H1 (cell line): ENCODE measurements around the gene LIMK2. TPM values are rescaled to one million over a fixed set of nuclear protein-coding genes. Genes with fewer than 3 reads are reported as not detected.

Experiments used
- BRCA1 ChIP-seq: IDR thresholded peaks from 2 replicates; pipeline ENCODE4 v1.6.1; 2012; ENCODE audit warnings: low read depth, low read length, improper control_type of control experiment
- CBX5 ChIP-seq: fragments of 300-800, 300-1000 bp; sonication (generic); IDR thresholded peaks from 2 replicates; pipeline ENCODE4 v1.7.1; 2016; ENCODE audit warnings: antibody characterized with exemption, low read length, low read depth
- CBX8 ChIP-seq: fragments of 300-800, 300-1000 bp; sonication (generic); IDR thresholded peaks from 2 replicates; pipeline ENCODE4 v1.7.1; 2016; ENCODE audit warnings: low read depth, low read length, borderline replicate concordance
- CHD2 ChIP-seq: IDR thresholded peaks from 2 replicates; pipeline ENCODE4 v1.6.1; 2012; ENCODE audit warnings: low read length, improper control_type of control experiment
- EP300 ChIP-seq, 2 experiments: IDR thresholded peaks; 1 replicate in 1 of 2; 2 replicates in 1 of 2; pipeline ENCODE4 v1.6.1; 2011 to 2012; ENCODE audit warnings: low read depth in 2 of 2, low read length in 2 of 2, mild to moderate bottlenecking in 2 of 2, borderline replicate concordance in 1 of 2, inconsistent platforms in 1 of 2, moderate library complexity in 1 of 2
- JUND ChIP-seq: IDR thresholded peaks from 2 replicates; pipeline ENCODE4 v1.6.1; 2011; ENCODE audit warnings: mild to moderate bottlenecking, improper control_type of control experiment, low read length
- POLR2A ChIP-seq, 2 experiments: IDR thresholded peaks; 1 replicate in 1 of 2; 2 replicates in 1 of 2; pipeline ENCODE4 v1.6.1; 2011; ENCODE audit warnings: low read depth in 2 of 2, low read length in 2 of 2, mild to moderate bottlenecking in 2 of 2; ENCODE audit errors: control extremely low read depth in 1 of 2
- POU5F1 ChIP-seq: IDR thresholded peaks from 2 replicates; pipeline ENCODE4 v1.6.1; 2011; ENCODE audit warnings: low read depth, mild to moderate bottlenecking, low read length, moderate library complexity
- polyA plus RNA-seq, 7 experiments: library from polyadenylated mRNA; depleted of rRNA in 3 of 7; stranded (reverse) in 5 of 7; unstranded in 2 of 7; fragments of >200 nt in 5 of 7; fragments of 200-250 nt in 2 of 7; gene quantifications; 1 replicate in 5 of 7; 2 replicates in 1 of 7; 4 replicates in 1 of 7; pipeline versions ENCODE4 v1.2.1 to v1.2.3, GENCODE V29; 2011 to 2013; ENCODE audit warnings: missing spikeins in 2 of 7, mixed read lengths in 2 of 7
- total RNA-seq: library from RNA; stranded (reverse); fragmentation: NEBNext Ultra II Directional; extraction: Animal tissue kit (Norgen Biotek cat#: 25700); gene quantifications from 2 replicates; pipeline ENCODE4 v1.2.1, GENCODE V29; 2021
- TF ChIP-seq, protein P1 (sequence below): fragments of 300-600 bp; sonication (generic); IDR thresholded peaks from 2 replicates; pipeline ENCODE4 v1.7.1; 2012; ENCODE audit warnings: low read length, moderate library complexity, mild to moderate bottlenecking, inconsistent platforms; ENCODE audit not compliant: insufficient replicate concordance

Gene LIMK2
- total and polyA plus RNA-seq, 2 of the 8 experiments (the other 6 are each of a cell fraction or from before 2014, with no cell fraction given), result 13.2 to 37.6 TPM

DNA sequence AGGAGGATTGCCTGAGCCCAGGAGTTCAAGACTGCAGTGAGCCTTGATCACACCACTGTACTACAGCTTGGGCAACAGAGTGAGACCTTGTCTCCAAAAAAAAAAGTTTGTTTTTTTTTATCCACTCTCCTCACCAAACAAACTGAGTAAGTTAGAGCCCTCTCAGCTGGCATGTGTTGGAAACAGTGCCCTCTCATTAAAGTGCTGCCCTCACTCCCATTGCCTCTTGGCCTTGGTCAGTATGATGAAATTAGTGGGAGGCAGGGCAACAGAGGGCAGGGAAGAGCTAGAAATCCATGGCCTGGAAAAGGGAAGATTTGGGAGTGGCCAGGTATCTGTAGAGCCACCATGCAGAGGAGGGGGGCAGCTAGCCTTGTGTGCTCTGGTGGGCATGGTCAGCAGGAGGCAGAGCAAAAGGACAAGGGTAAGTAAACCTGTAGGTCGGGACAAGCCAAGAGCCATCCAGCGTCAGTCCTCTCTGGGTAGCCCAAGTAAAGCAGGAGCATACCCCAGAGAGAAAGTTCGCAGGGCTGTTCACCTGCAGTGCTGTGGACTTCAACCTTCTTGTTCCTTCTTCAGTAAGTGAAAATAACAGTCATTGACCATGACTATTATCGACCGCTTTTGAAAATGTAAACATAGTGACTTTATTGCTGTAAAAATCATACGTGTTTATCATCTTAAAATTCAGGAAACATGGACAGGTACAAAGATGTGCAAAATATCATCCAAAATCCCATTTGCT is 52.0 kb downstream of the LIMK2 start (continued):
- TF ChIP-seq, protein P1, sequence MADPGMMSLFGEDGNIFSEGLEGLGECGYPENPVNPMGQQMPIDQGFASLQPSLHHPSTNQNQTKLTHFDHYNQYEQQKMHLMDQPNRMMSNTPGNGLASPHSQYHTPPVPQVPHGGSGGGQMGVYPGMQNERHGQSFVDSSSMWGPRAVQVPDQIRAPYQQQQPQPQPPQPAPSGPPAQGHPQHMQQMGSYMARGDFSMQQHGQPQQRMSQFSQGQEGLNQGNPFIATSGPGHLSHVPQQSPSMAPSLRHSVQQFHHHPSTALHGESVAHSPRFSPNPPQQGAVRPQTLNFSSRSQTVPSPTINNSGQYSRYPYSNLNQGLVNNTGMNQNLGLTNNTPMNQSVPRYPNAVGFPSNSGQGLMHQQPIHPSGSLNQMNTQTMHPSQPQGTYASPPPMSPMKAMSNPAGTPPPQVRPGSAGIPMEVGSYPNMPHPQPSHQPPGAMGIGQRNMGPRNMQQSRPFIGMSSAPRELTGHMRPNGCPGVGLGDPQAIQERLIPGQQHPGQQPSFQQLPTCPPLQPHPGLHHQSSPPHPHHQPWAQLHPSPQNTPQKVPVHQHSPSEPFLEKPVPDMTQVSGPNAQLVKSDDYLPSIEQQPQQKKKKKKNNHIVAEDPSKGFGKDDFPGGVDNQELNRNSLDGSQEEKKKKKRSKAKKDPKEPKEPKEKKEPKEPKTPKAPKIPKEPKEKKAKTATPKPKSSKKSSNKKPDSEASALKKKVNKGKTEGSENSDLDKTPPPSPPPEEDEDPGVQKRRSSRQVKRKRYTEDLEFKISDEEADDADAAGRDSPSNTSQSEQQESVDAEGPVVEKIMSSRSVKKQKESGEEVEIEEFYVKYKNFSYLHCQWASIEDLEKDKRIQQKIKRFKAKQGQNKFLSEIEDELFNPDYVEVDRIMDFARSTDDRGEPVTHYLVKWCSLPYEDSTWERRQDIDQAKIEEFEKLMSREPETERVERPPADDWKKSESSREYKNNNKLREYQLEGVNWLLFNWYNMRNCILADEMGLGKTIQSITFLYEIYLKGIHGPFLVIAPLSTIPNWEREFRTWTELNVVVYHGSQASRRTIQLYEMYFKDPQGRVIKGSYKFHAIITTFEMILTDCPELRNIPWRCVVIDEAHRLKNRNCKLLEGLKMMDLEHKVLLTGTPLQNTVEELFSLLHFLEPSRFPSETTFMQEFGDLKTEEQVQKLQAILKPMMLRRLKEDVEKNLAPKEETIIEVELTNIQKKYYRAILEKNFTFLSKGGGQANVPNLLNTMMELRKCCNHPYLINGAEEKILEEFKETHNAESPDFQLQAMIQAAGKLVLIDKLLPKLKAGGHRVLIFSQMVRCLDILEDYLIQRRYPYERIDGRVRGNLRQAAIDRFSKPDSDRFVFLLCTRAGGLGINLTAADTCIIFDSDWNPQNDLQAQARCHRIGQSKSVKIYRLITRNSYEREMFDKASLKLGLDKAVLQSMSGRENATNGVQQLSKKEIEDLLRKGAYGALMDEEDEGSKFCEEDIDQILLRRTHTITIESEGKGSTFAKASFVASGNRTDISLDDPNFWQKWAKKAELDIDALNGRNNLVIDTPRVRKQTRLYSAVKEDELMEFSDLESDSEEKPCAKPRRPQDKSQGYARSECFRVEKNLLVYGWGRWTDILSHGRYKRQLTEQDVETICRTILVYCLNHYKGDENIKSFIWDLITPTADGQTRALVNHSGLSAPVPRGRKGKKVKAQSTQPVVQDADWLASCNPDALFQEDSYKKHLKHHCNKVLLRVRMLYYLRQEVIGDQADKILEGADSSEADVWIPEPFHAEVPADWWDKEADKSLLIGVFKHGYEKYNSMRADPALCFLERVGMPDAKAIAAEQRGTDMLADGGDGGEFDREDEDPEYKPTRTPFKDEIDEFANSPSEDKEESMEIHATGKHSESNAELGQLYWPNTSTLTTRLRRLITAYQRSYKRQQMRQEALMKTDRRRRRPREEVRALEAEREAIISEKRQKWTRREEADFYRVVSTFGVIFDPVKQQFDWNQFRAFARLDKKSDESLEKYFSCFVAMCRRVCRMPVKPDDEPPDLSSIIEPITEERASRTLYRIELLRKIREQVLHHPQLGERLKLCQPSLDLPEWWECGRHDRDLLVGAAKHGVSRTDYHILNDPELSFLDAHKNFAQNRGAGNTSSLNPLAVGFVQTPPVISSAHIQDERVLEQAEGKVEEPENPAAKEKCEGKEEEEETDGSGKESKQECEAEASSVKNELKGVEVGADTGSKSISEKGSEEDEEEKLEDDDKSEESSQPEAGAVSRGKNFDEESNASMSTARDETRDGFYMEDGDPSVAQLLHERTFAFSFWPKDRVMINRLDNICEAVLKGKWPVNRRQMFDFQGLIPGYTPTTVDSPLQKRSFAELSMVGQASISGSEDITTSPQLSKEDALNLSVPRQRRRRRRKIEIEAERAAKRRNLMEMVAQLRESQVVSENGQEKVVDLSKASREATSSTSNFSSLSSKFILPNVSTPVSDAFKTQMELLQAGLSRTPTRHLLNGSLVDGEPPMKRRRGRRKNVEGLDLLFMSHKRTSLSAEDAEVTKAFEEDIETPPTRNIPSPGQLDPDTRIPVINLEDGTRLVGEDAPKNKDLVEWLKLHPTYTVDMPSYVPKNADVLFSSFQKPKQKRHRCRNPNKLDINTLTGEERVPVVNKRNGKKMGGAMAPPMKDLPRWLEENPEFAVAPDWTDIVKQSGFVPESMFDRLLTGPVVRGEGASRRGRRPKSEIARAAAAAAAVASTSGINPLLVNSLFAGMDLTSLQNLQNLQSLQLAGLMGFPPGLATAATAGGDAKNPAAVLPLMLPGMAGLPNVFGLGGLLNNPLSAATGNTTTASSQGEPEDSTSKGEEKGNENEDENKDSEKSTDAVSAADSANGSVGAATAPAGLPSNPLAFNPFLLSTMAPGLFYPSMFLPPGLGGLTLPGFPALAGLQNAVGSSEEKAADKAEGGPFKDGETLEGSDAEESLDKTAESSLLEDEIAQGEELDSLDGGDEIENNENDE, result no peak
- TF ChIP-seq POU5F1, result no peak
- no peak for TF ChIP-seq EP300 (IDR thresholded peaks at IDR 0.05; ENCODE audit: borderline replicate concordance in 1 of 2, low read depth in 2 of 2, low read length in 2 of 2)
- no peak for TF ChIP-seq JUND
- no peak for TF ChIP-seq CHD2
- TF ChIP-seq POLR2A (IDR thresholded peaks at IDR 0.05; ENCODE audit: control extremely low read depth in 1 of 2, low read depth in 2 of 2, low read length in 2 of 2), result no peak
- no peak for TF ChIP-seq CBX8
- no peak for TF ChIP-seq CBX5
- TF ChIP-seq BRCA1, result no peak
- TF ChIP-seq, all 59 proteins: peak for 0
